H1 (cell line): ENCODE data around the gene NTPCR. TPM values are rescaled to one million over a fixed set of nuclear protein-coding genes. Genes with fewer than 3 reads are reported as not detected.

Experiments used
- CTCF ChIA-PET: fragments of 300-600 bp; sonication (Branson Sonifier 250); formaldehyde crosslinking; loops from one replicate; lab custom pipeline; 2021; ENCODE audit not compliant: partially characterized antibody; lab: Charles Lee
- POLR2A ChIA-PET: fragments of 300-600 bp; sonication (Branson Sonifier 250); formaldehyde crosslinking; loops from one replicate; lab custom pipeline; 2021; ENCODE audit warnings: inconsistent platforms; ENCODE audit not compliant: partially characterized antibody; lab: Charles Lee
- DNase-seq, 2 experiments: peaks; one replicate each; pipeline versions ENCODE4 v3.0.0 to v3.0.0-alpha.2; 2010 to 2022; ENCODE audit warnings: low spot score in 2 of 2, low read depth in 1 of 2, mixed read lengths in 1 of 2
- FAIRE-seq: peaks from 2 replicates; lab custom pipeline; 2011; peaks lifted over from hg19 to GRCh38; lab: Jason Lieb, UNC
- H2AFZ ChIP-seq: 2 replicates; pipeline ENCODE4 v1.8.1; 2012; ENCODE audit warnings: low read length, inconsistent platforms
- H2AK5ac ChIP-seq: 2 replicates; pipeline ENCODE4 v1.6.1; 2013; ENCODE audit warnings: low read depth, low read length
- H2BK120ac ChIP-seq: replicated peaks from 2 replicates; pipeline ENCODE3; 2013; ENCODE audit warnings: low read depth, low read length, inconsistent platforms
- H2BK12ac ChIP-seq: 2 replicates; pipeline ENCODE4 v1.6.1; 2013; ENCODE audit warnings: low read depth, low read length
- H2BK15ac ChIP-seq: 2 replicates; pipeline ENCODE4 v1.6.1; 2013; ENCODE audit warnings: low read length
- H2BK20ac ChIP-seq: 2 replicates; pipeline ENCODE4 v1.6.1; 2013; ENCODE audit warnings: low read length
- H2BK5ac ChIP-seq: 2 replicates; pipeline ENCODE4 v1.6.1; 2013; ENCODE audit warnings: low read depth, low read length
- H3K14ac ChIP-seq: 2 replicates; pipeline ENCODE4 v1.6.1; 2013; ENCODE audit warnings: inconsistent platforms; ENCODE audit not compliant: insufficient read length
- H3K18ac ChIP-seq: 2 replicates; pipeline ENCODE4 v1.6.1; 2013; ENCODE audit warnings: low read length; ENCODE audit errors: extremely low read depth
- H3K23ac ChIP-seq: 2 replicates; pipeline ENCODE4 v1.6.1; 2013; ENCODE audit warnings: inconsistent platforms; ENCODE audit not compliant: insufficient read length
- H3K23me2 ChIP-seq: 2 replicates; pipeline ENCODE4 v1.6.1; 2013; ENCODE audit warnings: low read depth, low read length
- H3K27ac ChIP-seq: 2 replicates; pipeline ENCODE4 v1.6.1; 2011; ENCODE audit warnings: low read depth, low read length, inconsistent platforms
- H3K27me3 ChIP-seq, 4 experiments: replicated peaks in 1 of 4; 1 replicate in 1 of 4; 2 replicates in 3 of 4; pipeline versions ENCODE4 v1.6.1 to v1.8.1; 2011 to 2013; ENCODE audit warnings: low read length in 3 of 4, mild to moderate bottlenecking in 3 of 4, inconsistent platforms in 2 of 4, mixed read lengths in 2 of 4, moderate library complexity in 1 of 4; ENCODE audit not compliant: control insufficient read depth in 3 of 4, insufficient read depth in 3 of 4; ENCODE audit errors: extremely low read depth in 1 of 4
- H3K36me3 ChIP-seq, 4 experiments: 2 replicates each; pipeline versions ENCODE4 v1.6.1 to v1.8.1; 2011 to 2013; ENCODE audit warnings: mild to moderate bottlenecking in 4 of 4, low read length in 3 of 4, moderate library complexity in 2 of 4, control low read depth in 1 of 4, inconsistent platforms in 1 of 4; ENCODE audit not compliant: insufficient read depth in 4 of 4, control insufficient read depth in 2 of 4
- H3K4ac ChIP-seq: replicated peaks from 2 replicates; pipeline ENCODE3; 2013; ENCODE audit warnings: low read length, low read depth, mixed read lengths, inconsistent platforms; ENCODE audit not compliant: insufficient read length
- H3K4me1 ChIP-seq, 4 experiments: replicated peaks in 1 of 4; 1 replicate in 1 of 4; 2 replicates in 3 of 4; pipeline versions ENCODE4 v1.6.1 to v1.8.1; 2011 to 2013; ENCODE audit warnings: low read length in 3 of 4, inconsistent platforms in 2 of 4, mixed read lengths in 1 of 4; ENCODE audit not compliant: insufficient read depth in 4 of 4, control insufficient read depth in 3 of 4
- H3K4me2 ChIP-seq, 2 experiments: 2 replicates each; pipeline versions ENCODE4 v1.6.1 to v1.8.1; 2011 to 2013; ENCODE audit warnings: low read depth in 2 of 2, low read length in 2 of 2, control low read depth in 1 of 2, inconsistent platforms in 1 of 2, mild to moderate bottlenecking in 1 of 2; ENCODE audit not compliant: insufficient read depth in 1 of 2
- H3K4me3 ChIP-seq, 4 experiments: fragments of 200-600, 300-600 bp in 1 of 4; sonication (generic), shearing (Covaris generic), sonication (Bioruptor Twin) in 1 of 4; 2 replicates each; pipeline versions ENCODE4 v1.5.1 to v1.8.1; 2011 to 2016; ENCODE audit warnings: low read length in 4 of 4, low read depth in 3 of 4, control low read depth in 2 of 4, inconsistent platforms in 2 of 4, mild to moderate bottlenecking in 2 of 4, mixed read lengths in 1 of 4, moderate library complexity in 1 of 4; ENCODE audit not compliant: insufficient read depth in 2 of 4; ENCODE audit errors: extremely low read depth in 1 of 4
- H3K56ac ChIP-seq: replicated peaks from 2 replicates; pipeline ENCODE3; 2013; ENCODE audit warnings: low read depth, mild to moderate bottlenecking, mixed read lengths, low read length, inconsistent platforms; ENCODE audit not compliant: insufficient read length
- H3K79me1 ChIP-seq: 2 replicates; pipeline ENCODE4 v1.6.1; 2013; ENCODE audit warnings: low read depth, low read length, control low read depth
- H3K79me2 ChIP-seq, 2 experiments: 2 replicates each; pipeline versions ENCODE4 v1.6.1 to v1.8.1; 2012 to 2013; ENCODE audit warnings: low read length in 2 of 2, mild to moderate bottlenecking in 2 of 2, inconsistent platforms in 1 of 2; ENCODE audit not compliant: insufficient read depth in 2 of 2, control insufficient read depth in 1 of 2
- H3K9ac ChIP-seq, 4 experiments: replicated peaks in 1 of 4; 1 replicate in 1 of 4; 2 replicates in 3 of 4; pipeline versions ENCODE4 v1.6.1 to v1.8.1; 2011 to 2013; ENCODE audit warnings: low read depth in 3 of 4, low read length in 3 of 4, control low read depth in 2 of 4, mild to moderate bottlenecking in 2 of 4, moderate library complexity in 2 of 4, inconsistent platforms in 1 of 4; ENCODE audit errors: extremely low read depth in 1 of 4
- H3K9me3 ChIP-seq, 2 experiments: 2 replicates each; pipeline versions ENCODE4 v1.6.1 to v1.8.1; 2012 to 2013; ENCODE audit warnings: mild to moderate bottlenecking in 2 of 2, moderate library complexity in 2 of 2, control low read depth in 1 of 2, inconsistent platforms in 1 of 2, low read depth in 1 of 2, low read length in 1 of 2, mixed read lengths in 1 of 2; ENCODE audit not compliant: insufficient read depth in 2 of 2
- H4K20me1 ChIP-seq, 2 experiments: replicated peaks in 1 of 2; 2 replicates each; pipeline versions ENCODE3 to v1.8.1; 2011 to 2013; ENCODE audit warnings: inconsistent platforms in 2 of 2, low read length in 2 of 2, mild to moderate bottlenecking in 1 of 2; ENCODE audit not compliant: insufficient read depth in 2 of 2, control insufficient read depth in 1 of 2
- H4K5ac ChIP-seq: 2 replicates; pipeline ENCODE4 v1.6.1; 2013; ENCODE audit warnings: low read length, low read depth, mixed read lengths, inconsistent platforms; ENCODE audit not compliant: insufficient read length
- H4K8ac ChIP-seq: 2 replicates; pipeline ENCODE4 v1.8.0; 2013; ENCODE audit warnings: mild to moderate bottlenecking, moderate library complexity, low read length, inconsistent platforms; ENCODE audit not compliant: insufficient read depth; ENCODE audit errors: extremely low read depth
- H4K91ac ChIP-seq: replicated peaks from 2 replicates; pipeline ENCODE3; 2013; ENCODE audit warnings: low read length, mixed read lengths, inconsistent platforms; ENCODE audit not compliant: insufficient read length
- ASH2L ChIP-seq: fragments of 200-600, 300-600 bp; sonication (generic); IDR thresholded peaks from one replicate; pipeline ENCODE4 v1.7.1; 2017; ENCODE audit warnings: low read length
- BACH1 ChIP-seq: IDR thresholded peaks from 2 replicates; pipeline ENCODE4 v1.6.1; 2012; ENCODE audit warnings: low read length, improper control_type of control experiment
- BRCA1 ChIP-seq: IDR thresholded peaks from 2 replicates; pipeline ENCODE4 v1.6.1; 2012; ENCODE audit warnings: low read depth, low read length, improper control_type of control experiment
- CBX8 ChIP-seq: fragments of 300-800, 300-1000 bp; sonication (generic); IDR thresholded peaks from 2 replicates; pipeline ENCODE4 v1.7.1; 2016; ENCODE audit warnings: low read depth, low read length, borderline replicate concordance
- CREB1 ChIP-seq: IDR thresholded peaks from 2 replicates; pipeline ENCODE4 v1.6.1; 2012; ENCODE audit warnings: inconsistent platforms
- HDAC2 ChIP-seq, 2 experiments: fragments of 300-600 bp in 1 of 2; sonication (generic) in 1 of 2; IDR thresholded peaks; 2 replicates each; pipeline ENCODE4 v1.6.1; 2011 to 2012; ENCODE audit warnings: low read depth in 2 of 2, low read length in 2 of 2, mild to moderate bottlenecking in 2 of 2, moderate library complexity in 2 of 2, borderline replicate concordance in 1 of 2, inconsistent platforms in 1 of 2
- JUND ChIP-seq: IDR thresholded peaks from 2 replicates; pipeline ENCODE4 v1.6.1; 2011; ENCODE audit warnings: mild to moderate bottlenecking, improper control_type of control experiment, low read length
- SIX5 ChIP-seq: IDR thresholded peaks from 2 replicates; pipeline ENCODE4 v1.6.1; 2011; ENCODE audit warnings: mild to moderate bottlenecking, low read depth, low read length
- SP2 ChIP-seq: IDR thresholded peaks from 2 replicates; pipeline ENCODE4 v1.6.1; 2012; ENCODE audit warnings: mild to moderate bottlenecking, low read length, inconsistent platforms
- TEAD4 ChIP-seq: IDR thresholded peaks from 2 replicates; pipeline ENCODE4 v1.6.1; 2012; ENCODE audit warnings: low read depth, low read length, inconsistent platforms, mixed read lengths
- WGBS, 2 experiments: shearing (Covaris generic) in 1 of 2; methylation state at CpG; one replicate each; pipeline versions ENCODE4 v1.1.6 to v1.1.7; 2013 to 2015; ENCODE audit warnings: low lambda C conversion rate in 2 of 2, mixed read lengths in 2 of 2, inconsistent platforms in 1 of 2, low coverage in 1 of 2, missing lambda C conversion rate in 1 of 2; ENCODE audit not compliant: insufficient replicate concordance in 2 of 2, insufficient coverage in 1 of 2, insufficient read length in 1 of 2; ENCODE audit errors: extremely low coverage in 1 of 2, missing lambda C conversion rate in 1 of 2; 5-methylcytosine and 5-hydroxymethylcytosine counted together
- polyA plus RNA-seq, 7 experiments: library from polyadenylated mRNA; depleted of rRNA in 3 of 7; stranded (reverse) in 5 of 7; unstranded in 2 of 7; fragments of >200 nt in 5 of 7; fragments of 200-250 nt in 2 of 7; gene quantifications; 1 replicate in 5 of 7; 2 replicates in 1 of 7; 4 replicates in 1 of 7; pipeline versions ENCODE4 v1.2.1 to v1.2.3, GENCODE V29; 2011 to 2013; ENCODE audit warnings: missing spikeins in 2 of 7, mixed read lengths in 2 of 7
- total RNA-seq: library from RNA; stranded (reverse); fragmentation: NEBNext Ultra II Directional; extraction: Animal tissue kit (Norgen Biotek cat#: 25700); gene quantifications from 2 replicates; pipeline ENCODE4 v1.2.1, GENCODE V29; 2021
- TF ChIP-seq, protein P1 (sequence below): IDR thresholded peaks from 2 replicates; pipeline ENCODE4 v1.6.1; 2011; ENCODE audit warnings: low read depth, mild to moderate bottlenecking, low read length; ENCODE audit not compliant: insufficient read depth

NTPCR gene
- total and polyA plus RNA-seq, 2 of the 8 experiments (the other 6 are each of a cell fraction or from before 2014, with no cell fraction given), result 22.6 to 73.1 TPM

DNA sequence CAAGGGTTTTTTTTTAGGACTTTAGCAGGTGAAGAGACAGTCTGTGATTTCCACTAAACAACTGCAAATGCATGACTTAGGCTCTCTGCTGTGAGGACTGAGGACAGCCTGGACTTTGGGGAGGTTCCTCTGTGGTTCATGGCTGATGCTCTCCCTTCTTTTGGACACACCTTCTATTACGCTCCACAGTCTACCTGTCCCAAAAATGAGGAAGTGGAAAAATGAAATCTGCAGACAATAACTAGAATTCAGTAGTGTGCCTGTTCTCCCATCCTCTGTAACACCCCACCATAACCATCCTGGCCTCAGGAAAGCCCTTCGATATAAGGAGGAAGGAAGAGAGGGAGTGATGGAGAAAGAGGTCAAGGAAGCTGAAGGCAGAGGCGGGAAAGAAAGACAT lies 68.7 kb downstream of the NTPCR start:
- CTCF ChIA-PET, result interaction anchor here (0.6 kb wide), 1 partner anchor 67 kb away, joined by 3 read pairs; no protein-coding TSS in a partner anchor

More for the DNA sequence above, 68.7 kb downstream of the NTPCR start:
- Histone ChIP-seq H3K14ac (no peak overlapping the region), H3K4ac (no peak overlapping the region), H3K56ac (no peak overlapping the region), H2BK120ac (no peak overlapping the region), H3K23me2 (no peaks in the 10 kb centered on the region), H2BK15ac (no peak overlapping the region), H3K9ac (no peak overlapping the region), H4K5ac (no peak overlapping the region), H2AFZ (no peak overlapping the region), H3K4me1 (no peaks in the 10 kb centered on the region), H4K20me1 (no peaks in the 10 kb centered on the region), H3K4me2 (no peak overlapping the region), H3K23ac (no peak overlapping the region), H2BK20ac (no peak overlapping the region), H3K79me1 (no peaks in the 10 kb centered on the region; the same call in 1 of the 2 replicates), H3K4me3 (no peak overlapping the region), H2BK12ac (no peak overlapping the region), H3K27ac (no peak overlapping the region), H3K27me3 (no peaks in the 10 kb centered on the region), H2BK5ac (no peak overlapping the region), H3K9me3 (no peaks in the 10 kb centered on the region), H3K79me2 (no peaks in the 10 kb centered on the region), H3K18ac (no peak overlapping the region), H2AK5ac (no peak overlapping the region), H4K91ac (no peak overlapping the region), H4K8ac (no peak overlapping the region), H3K36me3 (peaks cover 0 to 7% (median 4%) of the 10 kb centered on the region in 4 experiments; a peak in 4 of 8 replicates)
- POLR2A ChIA-PET, result interaction anchor here (0.6 kb wide), 3 partner anchors 82 to 291 kb away, joined by 3 to 4 read pairs (median 3); no protein-coding TSS in a partner anchor
- DNase-seq (no peak), FAIRE-seq (no peak)
- TF ChIP-seq SIX5 (no peak), ASH2L (no peak), CREB1 (no peak), CBX8 (no peak), JUND (no peak), BRCA1 (no peak), TEAD4 (no peak), SP2 (no peak), HDAC2 (IDR thresholded peaks at IDR 0.05; ENCODE audit: borderline replicate concordance in 1 of 2, low read depth in 2 of 2, low read length in 2 of 2) (no peak), BACH1 (no peak)
- TF ChIP-seq, protein P1, sequence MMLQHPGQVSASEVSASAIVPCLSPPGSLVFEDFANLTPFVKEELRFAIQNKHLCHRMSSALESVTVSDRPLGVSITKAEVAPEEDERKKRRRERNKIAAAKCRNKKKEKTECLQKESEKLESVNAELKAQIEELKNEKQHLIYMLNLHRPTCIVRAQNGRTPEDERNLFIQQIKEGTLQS, result no peak
- 90% methylated on average over 3 of the region's 3 CpGs; no CpG with 5 or more reads in 1 of the 2 experiments for WGBS, 2 experiments
